ENCODE measurements around the gene HBQ1.
A peak's percentile ranks its signal among the peaks of the same experiment; 100 is the strongest.
"Not testable (repeated sequence)": the region's sequence is repeated elsewhere in the genome, so short reads cannot be mapped to it uniquely, and the experiment has no call there.

HBQ1 gene

GRCh38 chr16:176477-177382, 3.5 kb upstream of the HBQ1 start, which contains the start of gene HBA1:
TSS of gene HBA1 (plus strand) at chr16:176680. CDS start at chr16:176717, 37 bp downstream.
- not testable (repeated sequence) for DNase-seq

GRCh38 chr16:177394-177822, 2.9 kb upstream of the HBQ1 start:
- DNase-seq = peak; percentile 100

- DNase-seq = no peak
These were observed 2.1 kb upstream of the HBQ1 start for GRCh38 chr16:177981-178667.

GRCh38 chr16:178668-179015, 1.6 kb upstream of the HBQ1 start:
- DNase-seq = no peak

GRCh38 chr16:179211-180092, 807 bp upstream of the HBQ1 start:
- DNase-seq = no peak

- DNase-seq = peak; percentile 14
These were observed 664 bp downstream of the HBQ1 start for GRCh38 chr16:180681-181564.

GRCh38 chr16:181565-182021, 1.3 kb downstream of the HBQ1 start:
- DNase-seq = no peak

GRCh38 chr16:183005-183404, 2.7 kb downstream of the HBQ1 start:
- no peak for DNase-seq

GRCh38 chr16:185213-185612, 5.0 kb downstream of the HBQ1 start:
- no peak for DNase-seq

- DNase-seq = no peak
These were observed 5.4 kb downstream of the HBQ1 start for GRCh38 chr16:185691-186090.

- DNase-seq = no peak
These were observed 7.1 kb downstream of the HBQ1 start for GRCh38 chr16:187330-187729.

- DNase-seq = no peak
These were observed 8.4 kb downstream of the HBQ1 start for GRCh38 chr16:188674-189073.

GRCh38 chr16:189604-190186, 9.4 kb downstream of the HBQ1 start:
- DNase-seq = no peak

GRCh38 chr16:191831-192230, 11.6 kb downstream of the HBQ1 start:
- DNase-seq = no peak

GRCh38 chr16:192686-193085, 12.4 kb downstream of the HBQ1 start:
- DNase-seq = no peak

GRCh38 chr16:193441-193840, 13.2 kb downstream of the HBQ1 start:
- DNase-seq = no peak

- no peak for DNase-seq
These were observed 14.3 kb downstream of the HBQ1 start for GRCh38 chr16:194516-194915.

GRCh38 chr16:200388-200787, 20.1 kb downstream of the HBQ1 start:
- DNase-seq = no peak

GRCh38 chr16:203246-203645, 23.0 kb downstream of the HBQ1 start:
- no peak for DNase-seq

GRCh38 chr16:204046-204445, 23.8 kb downstream of the HBQ1 start:
- DNase-seq = not testable (repeated sequence)

- not testable (repeated sequence) for DNase-seq
These were observed 29.1 kb downstream of the HBQ1 start for GRCh38 chr16:209359-209758.
